Measurements from ENCODE around the gene MRPS27. TPM values are rescaled to one million over a fixed set of nuclear protein-coding genes. Genes with fewer than 3 reads are reported as not detected.

MRPS27 gene
- total and polyA plus RNA-seq, 4 donors = 17.6 to 38.7 (median 34.9) TPM

DNA sequence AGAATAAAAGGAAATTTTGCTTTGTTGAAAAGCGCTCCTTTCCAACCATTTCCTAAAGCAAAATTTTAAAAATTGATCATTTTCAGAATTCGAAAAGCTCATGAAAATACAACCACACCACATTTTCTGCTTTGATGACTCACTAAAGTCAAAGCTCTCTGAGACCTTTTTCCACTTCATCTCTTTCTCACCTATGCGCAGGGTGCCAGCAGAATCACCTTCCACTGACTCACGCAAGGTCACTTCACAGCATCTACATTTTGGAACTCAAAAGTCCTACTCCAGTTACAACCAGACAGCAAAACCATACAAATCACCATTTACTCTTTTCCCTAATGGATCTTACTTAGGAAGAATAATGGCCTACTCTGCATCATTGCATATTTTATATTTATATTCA lies 106.6 kb downstream of the MRPS27 start:
- no peak for DNase-seq (ENCODE audit: low spot score)
- peaks cover 0 to 4% (median 1%) of the 10 kb centered on the region in 4 donors for H3K36me3 ChIP-seq (ENCODE audit: control insufficient read depth in 4 of 4, insufficient read depth in 3 of 4, low read depth in 1 of 4, low read length in 3 of 4)
- no peak overlapping the region for H3K4me3 ChIP-seq (ENCODE audit: low read depth in 1 of 3, low read length in 3 of 3)
- no peaks in the 10 kb centered on the region for H3K27me3 ChIP-seq (ENCODE audit: control insufficient read depth in 4 of 4, insufficient read depth in 4 of 4, low read length in 3 of 4)
- TF ChIP-seq SP1 (IDR thresholded peaks at IDR 0.05) (no peak), CTCF (IDR thresholded peaks at IDR 0.05; ENCODE audit: low read depth, low read length, missing input control) (no peak), MAX (IDR thresholded peaks at IDR 0.05) (no peak), GABPA (IDR thresholded peaks at IDR 0.05 in 1 of 2, conservative IDR thresholded peaks at IDR 0.05 in 1 of 2) (no peak), JUND (IDR thresholded peaks at IDR 0.05) (no peak)
- TF ChIP-seq, protein P1, sequence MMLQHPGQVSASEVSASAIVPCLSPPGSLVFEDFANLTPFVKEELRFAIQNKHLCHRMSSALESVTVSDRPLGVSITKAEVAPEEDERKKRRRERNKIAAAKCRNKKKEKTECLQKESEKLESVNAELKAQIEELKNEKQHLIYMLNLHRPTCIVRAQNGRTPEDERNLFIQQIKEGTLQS (IDR thresholded peaks at IDR 0.05) = no peak
- TF ChIP-seq, protein P2, sequence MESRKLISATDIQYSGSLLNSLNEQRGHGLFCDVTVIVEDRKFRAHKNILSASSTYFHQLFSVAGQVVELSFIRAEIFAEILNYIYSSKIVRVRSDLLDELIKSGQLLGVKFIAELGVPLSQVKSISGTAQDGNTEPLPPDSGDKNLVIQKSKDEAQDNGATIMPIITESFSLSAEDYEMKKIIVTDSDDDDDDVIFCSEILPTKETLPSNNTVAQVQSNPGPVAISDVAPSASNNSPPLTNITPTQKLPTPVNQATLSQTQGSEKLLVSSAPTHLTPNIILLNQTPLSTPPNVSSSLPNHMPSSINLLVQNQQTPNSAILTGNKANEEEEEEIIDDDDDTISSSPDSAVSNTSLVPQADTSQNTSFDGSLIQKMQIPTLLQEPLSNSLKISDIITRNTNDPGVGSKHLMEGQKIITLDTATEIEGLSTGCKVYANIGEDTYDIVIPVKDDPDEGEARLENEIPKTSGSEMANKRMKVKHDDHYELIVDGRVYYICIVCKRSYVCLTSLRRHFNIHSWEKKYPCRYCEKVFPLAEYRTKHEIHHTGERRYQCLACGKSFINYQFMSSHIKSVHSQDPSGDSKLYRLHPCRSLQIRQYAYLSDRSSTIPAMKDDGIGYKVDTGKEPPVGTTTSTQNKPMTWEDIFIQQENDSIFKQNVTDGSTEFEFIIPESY (IDR thresholded peaks at IDR 0.05) = no peak
- TF ChIP-seq, protein P3, sequence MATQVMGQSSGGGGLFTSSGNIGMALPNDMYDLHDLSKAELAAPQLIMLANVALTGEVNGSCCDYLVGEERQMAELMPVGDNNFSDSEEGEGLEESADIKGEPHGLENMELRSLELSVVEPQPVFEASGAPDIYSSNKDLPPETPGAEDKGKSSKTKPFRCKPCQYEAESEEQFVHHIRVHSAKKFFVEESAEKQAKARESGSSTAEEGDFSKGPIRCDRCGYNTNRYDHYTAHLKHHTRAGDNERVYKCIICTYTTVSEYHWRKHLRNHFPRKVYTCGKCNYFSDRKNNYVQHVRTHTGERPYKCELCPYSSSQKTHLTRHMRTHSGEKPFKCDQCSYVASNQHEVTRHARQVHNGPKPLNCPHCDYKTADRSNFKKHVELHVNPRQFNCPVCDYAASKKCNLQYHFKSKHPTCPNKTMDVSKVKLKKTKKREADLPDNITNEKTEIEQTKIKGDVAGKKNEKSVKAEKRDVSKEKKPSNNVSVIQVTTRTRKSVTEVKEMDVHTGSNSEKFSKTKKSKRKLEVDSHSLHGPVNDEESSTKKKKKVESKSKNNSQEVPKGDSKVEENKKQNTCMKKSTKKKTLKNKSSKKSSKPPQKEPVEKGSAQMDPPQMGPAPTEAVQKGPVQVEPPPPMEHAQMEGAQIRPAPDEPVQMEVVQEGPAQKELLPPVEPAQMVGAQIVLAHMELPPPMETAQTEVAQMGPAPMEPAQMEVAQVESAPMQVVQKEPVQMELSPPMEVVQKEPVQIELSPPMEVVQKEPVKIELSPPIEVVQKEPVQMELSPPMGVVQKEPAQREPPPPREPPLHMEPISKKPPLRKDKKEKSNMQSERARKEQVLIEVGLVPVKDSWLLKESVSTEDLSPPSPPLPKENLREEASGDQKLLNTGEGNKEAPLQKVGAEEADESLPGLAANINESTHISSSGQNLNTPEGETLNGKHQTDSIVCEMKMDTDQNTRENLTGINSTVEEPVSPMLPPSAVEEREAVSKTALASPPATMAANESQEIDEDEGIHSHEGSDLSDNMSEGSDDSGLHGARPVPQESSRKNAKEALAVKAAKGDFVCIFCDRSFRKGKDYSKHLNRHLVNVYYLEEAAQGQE (IDR thresholded peaks at IDR 0.05) = no peak
- 98% methylated on average over 4 of the region's 4 CpGs for WGBS
- H3K9me3 ChIP-seq (ENCODE audit: control insufficient read depth in 4 of 4, low read length in 3 of 4) = no peaks in the 10 kb centered on the region
- no peak overlapping the region for H3K9ac ChIP-seq (ENCODE audit: low read depth in 1 of 2, low read length in 2 of 2)
- no peaks in the 10 kb centered on the region for H3K4me1 ChIP-seq (ENCODE audit: control insufficient read depth in 4 of 4, insufficient read depth in 4 of 4, low read length in 3 of 4)
- H3K27ac ChIP-seq (ENCODE audit: low read depth in 1 of 2, low read length in 2 of 2) = no peak overlapping the region

GRCh38 chr5:72212171-72212570 lies 107.9 kb downstream of the MRPS27 start:
- Histone ChIP-seq H3K27me3 (ENCODE audit: control insufficient read depth in 4 of 4, insufficient read depth in 4 of 4, low read length in 3 of 4) (no peaks in the 10 kb centered on the region), H3K4me3 (ENCODE audit: low read depth in 1 of 3, low read length in 3 of 3) (no peak overlapping the region), H3K4me1 (ENCODE audit: control insufficient read depth in 4 of 4, insufficient read depth in 4 of 4, low read length in 3 of 4) (no peaks in the 10 kb centered on the region), H3K9ac (ENCODE audit: low read depth in 1 of 2, low read length in 2 of 2) (no peak overlapping the region), H3K9me3 (ENCODE audit: control insufficient read depth in 4 of 4, low read length in 3 of 4) (no peaks in the 10 kb centered on the region), H3K27ac (ENCODE audit: low read depth in 1 of 2, low read length in 2 of 2) (no peak overlapping the region), H3K36me3 (ENCODE audit: control insufficient read depth in 4 of 4, insufficient read depth in 3 of 4, low read depth in 1 of 4, low read length in 3 of 4) (no peaks in the 10 kb centered on the region)
- no peak for DNase-seq (ENCODE audit: low spot score)
- WGBS = 97% methylated on average over 2 of the region's 2 CpGs
- no peak for TF ChIP-seq HNF4G (IDR thresholded peaks at IDR 0.05)
- no peak for TF ChIP-seq MAX (IDR thresholded peaks at IDR 0.05)
- TF ChIP-seq RAD21 (IDR thresholded peaks at IDR 0.05) = no peak
- no peak for TF ChIP-seq HNF4A (conservative IDR thresholded peaks at IDR 0.05)
- no peak for TF ChIP-seq NR2F2 (IDR thresholded peaks at IDR 0.05)
- TF ChIP-seq, protein P2 (IDR thresholded peaks at IDR 0.05) = no peak
- no peak for TF ChIP-seq JUND (IDR thresholded peaks at IDR 0.05)
- no peak for TF ChIP-seq FOXA2 (IDR thresholded peaks at IDR 0.05)
- no peak for TF ChIP-seq RXRA (IDR thresholded peaks at IDR 0.05)
- no peak for TF ChIP-seq CTCF (IDR thresholded peaks at IDR 0.05; ENCODE audit: low read depth, low read length, missing input control)
- TF ChIP-seq SP1 (IDR thresholded peaks at IDR 0.05) = no peak
- TF ChIP-seq EGR1 (IDR thresholded peaks at IDR 0.05; ENCODE audit: low read depth in 2 of 2) = no peak

All from liver (tissue), 9 donors.